HG03520 (cell line): ENCODE measurements around the gene SSRP1.

Source experiments
- ATAC-seq: cut with Tn5 transposase; IDR thresholded peaks from one replicate; pipeline ENCODE4 v1.9.1; 2021; ENCODE audit warnings: mild to moderate bottlenecking, moderate library complexity; ENCODE audit not compliant: unreplicated experiment

SSRP1 gene

GRCh38 chr11:57320067-57320718 lies 15.5 kb downstream of the SSRP1 start:
- ATAC-seq, result no peak

- ATAC-seq, result no peak
Observed at GRCh38 chr11:57318178-57318577, 17.5 kb downstream of the SSRP1 start.

GRCh38 chr11:57316017-57316416 lies 19.7 kb downstream of the SSRP1 start:
- ATAC-seq, result no peak

- ATAC-seq, result no peak
Observed at GRCh38 chr11:57315491-57315890, 20.2 kb downstream of the SSRP1 start.

DNA sequence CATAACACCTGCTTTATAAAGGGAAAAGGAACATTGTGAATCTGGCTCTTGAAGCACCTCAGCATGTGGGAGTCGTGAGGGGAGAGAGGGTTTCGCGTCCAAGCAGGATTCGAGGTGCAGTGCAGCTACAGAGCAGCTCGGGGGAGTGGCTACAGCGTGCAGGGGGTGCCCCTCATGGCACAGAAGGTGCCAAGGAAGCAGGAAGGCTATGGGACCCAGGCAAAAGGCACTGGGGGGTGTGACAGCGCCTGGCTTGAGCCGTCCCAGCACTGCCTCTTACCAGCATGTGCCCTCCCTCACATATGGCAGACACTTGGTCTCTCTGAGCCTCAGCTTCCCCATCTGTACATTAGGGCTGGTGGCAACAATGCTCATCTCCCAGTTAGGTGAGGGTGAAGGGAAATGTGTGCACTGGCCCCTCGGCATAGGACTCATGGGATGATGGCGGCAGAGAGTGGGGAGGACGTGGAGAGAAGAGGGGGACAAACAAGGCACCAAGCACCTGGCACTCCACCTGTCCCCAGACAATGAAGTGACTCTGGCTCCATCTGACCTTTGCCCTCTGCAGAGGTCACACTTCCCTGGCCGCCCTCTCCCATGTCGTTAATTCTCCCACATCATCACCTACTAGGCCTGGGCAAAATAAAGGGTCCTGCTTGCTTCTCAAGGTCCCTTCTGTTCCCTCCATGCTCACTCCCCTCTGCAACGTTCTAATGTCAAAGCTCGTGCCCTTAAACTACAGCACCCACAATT lies 21.3 kb downstream of the SSRP1 start:
- no peak for ATAC-seq

- no peak for ATAC-seq
Observed at GRCh38 chr11:57313788-57314135, 21.9 kb downstream of the SSRP1 start.

DNA sequence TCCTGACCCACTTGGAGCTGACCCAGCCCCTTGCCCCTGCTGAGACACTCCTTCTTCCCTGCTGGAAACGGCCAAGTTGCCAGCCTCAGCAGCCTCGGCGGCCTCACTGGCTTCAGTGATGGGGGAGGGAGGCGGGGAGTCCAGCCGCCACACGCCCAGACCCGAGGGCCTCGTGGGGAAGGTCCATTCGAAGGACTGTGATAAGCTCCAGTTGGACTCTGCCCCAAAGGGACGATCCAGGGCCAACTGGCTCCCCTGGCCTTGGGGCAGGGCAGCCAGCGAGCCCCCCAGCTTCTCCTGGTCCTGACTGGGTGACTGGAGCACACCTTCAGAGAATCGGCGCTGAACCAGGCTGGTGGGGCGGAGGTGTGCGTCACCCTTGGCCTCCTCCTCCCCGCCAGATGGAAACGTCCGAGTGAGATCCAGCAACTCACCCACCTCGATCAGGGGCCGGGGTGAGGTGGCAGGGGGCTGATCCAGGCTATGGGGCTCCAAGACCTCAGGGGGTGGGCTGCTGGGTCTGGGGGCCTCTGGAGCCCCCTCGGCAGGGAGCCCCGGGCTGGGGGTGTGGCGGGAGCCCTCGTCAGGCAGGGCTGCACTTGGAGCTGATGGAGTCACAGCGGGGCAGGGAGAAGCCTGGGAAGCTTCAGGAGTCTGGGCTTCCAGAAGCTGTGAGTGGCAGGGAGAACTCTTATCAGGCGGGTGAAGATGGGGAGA lies 22.5 kb downstream of the SSRP1 start:
- no peak for ATAC-seq

DNA sequence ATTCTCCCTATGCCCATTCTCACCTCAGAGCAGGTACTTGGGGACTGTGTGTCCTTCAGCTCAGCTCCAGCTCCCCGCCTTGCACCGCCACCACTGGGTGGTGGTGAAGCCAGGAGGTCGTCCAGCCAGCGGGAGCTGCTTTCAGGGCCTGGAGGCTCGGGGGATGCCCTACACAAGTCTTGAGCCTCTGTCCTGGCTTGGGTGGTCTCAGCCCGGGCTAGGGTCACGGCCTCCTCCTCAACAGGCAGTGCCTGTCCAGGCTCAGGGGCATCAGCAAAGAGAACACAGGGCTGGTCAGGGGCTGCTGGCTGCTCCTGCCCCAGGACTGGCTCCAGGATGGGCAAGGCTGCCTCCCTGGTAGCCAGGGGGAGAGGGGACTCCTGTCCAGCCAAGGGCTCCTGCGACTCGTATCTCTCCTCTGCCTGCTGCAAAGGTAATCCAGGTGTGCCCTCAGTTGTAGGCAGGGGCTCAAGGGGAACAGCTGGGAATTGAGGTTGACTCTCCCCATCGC lies 23.1 kb downstream of the SSRP1 start:
- ATAC-seq, result no peak

- peak; percentile 85 for ATAC-seq
Observed at GRCh38 chr11:57311109-57311936, 24.4 kb downstream of the SSRP1 start.

DNA sequence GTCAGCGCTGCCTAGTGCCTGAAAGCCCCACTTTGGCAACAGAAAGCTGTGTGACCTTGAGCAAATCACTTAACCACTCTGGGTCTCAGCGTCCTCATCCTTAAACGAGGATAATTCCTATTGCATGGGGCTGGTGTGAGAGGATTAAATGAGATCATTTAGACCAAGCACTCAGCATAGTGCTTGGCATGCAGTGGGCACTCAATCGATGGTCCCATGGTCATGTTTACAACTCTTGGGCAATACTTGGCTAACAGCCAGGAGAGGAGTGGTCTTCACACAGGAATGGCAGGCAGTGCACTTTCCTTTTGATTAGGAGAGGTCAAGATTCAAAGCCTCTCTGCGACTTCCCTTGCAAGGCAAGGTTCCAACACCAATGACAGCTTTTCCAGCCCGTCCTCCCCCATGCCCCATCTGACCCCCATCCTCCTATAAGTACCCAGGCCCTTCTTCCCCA lies 25.0 kb downstream of the SSRP1 start:
- ATAC-seq, result no peak

- no peak for ATAC-seq
Observed at GRCh38 chr11:57310091-57310490, 25.6 kb downstream of the SSRP1 start.

DNA sequence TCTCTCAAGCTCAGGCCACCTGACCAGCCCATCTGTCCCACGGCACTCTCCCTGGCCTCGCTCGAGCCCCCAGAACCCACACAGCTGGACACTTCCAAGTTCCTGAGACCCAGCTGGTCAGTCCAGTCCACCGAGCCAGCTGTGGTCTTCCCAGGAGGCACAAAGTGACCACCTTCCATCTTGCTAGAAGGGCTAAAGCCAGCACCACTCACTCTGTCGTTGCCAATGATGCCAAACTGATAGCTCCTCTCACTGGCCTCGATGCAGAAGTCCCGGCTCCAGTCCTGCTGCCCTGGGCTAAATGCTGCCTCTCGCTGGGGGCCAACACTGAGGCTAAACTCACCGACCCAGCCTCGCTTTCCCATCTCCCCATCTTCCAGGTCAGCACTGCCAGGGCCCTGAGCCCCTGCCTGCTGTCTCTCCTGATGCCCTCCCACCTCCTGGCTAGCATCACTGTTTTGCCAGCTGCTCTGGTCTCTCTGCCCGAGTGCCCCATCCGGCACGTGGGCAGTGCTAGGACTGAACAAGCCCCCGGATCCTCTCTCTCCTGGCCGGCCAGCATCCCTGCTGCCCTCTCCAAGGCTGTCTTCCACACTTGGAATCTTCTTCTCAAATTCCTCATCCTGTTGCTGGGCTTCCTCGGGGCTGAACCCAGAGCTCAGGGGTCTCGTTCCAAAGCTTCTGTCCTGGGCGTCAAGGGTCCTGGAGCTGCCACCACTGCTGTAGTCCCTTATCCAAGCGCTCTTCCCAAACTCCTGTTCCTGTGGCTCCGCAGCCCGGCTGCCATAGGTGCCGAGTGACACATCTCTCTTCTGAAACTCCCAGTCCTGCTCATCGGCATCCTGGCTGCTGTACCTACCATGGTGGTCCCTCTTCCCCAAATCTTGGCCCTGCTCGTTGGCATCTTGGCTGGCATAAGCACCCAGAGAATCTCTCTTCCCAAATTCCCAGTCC lies 26.3 kb downstream of the SSRP1 start:
- no peak for ATAC-seq

GRCh38 chr11:57308426-57309060 lies 27.1 kb downstream of the SSRP1 start:
- no peak for ATAC-seq

- no peak for ATAC-seq
Observed at GRCh38 chr11:57307666-57308270, 27.9 kb downstream of the SSRP1 start.

DNA sequence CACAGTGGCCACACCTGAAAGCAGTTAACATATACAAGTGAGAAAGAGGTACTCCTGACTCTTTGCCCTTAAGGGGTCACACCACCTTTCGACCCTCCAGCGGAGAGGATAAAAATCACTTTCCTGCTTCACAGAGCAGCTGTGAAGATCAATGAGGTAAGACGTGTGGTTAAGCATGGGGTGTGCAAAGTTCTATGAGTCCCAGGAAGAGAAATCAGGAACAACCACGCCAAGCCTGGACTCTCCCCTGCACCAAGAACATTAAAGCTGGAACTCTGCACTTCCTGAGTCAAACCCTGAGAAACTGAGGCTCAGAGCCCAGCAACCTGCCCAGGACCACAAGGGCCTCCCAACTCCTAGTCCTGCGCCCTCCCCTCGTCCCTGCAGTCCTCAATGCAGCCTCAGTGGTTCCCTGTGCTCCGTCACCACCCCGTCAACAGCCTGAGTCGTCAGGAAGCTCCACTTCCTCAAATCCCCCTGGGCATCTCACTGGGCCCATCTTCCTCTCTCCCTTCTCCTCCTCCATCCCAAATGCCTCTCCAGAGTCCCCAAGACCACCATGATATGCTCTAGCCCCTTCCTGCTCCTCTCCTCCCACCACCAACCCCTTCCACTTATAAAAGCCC lies 28.6 kb downstream of the SSRP1 start:
- no peak for ATAC-seq

- no peak for ATAC-seq
Observed at GRCh38 chr11:57306161-57306876, 29.4 kb downstream of the SSRP1 start.

- ATAC-seq, result no peak
Observed at GRCh38 chr11:57305523-57305922, 30.2 kb downstream of the SSRP1 start.
